ENCODE data around the gene GGT6.

Gene GGT6

DNA sequence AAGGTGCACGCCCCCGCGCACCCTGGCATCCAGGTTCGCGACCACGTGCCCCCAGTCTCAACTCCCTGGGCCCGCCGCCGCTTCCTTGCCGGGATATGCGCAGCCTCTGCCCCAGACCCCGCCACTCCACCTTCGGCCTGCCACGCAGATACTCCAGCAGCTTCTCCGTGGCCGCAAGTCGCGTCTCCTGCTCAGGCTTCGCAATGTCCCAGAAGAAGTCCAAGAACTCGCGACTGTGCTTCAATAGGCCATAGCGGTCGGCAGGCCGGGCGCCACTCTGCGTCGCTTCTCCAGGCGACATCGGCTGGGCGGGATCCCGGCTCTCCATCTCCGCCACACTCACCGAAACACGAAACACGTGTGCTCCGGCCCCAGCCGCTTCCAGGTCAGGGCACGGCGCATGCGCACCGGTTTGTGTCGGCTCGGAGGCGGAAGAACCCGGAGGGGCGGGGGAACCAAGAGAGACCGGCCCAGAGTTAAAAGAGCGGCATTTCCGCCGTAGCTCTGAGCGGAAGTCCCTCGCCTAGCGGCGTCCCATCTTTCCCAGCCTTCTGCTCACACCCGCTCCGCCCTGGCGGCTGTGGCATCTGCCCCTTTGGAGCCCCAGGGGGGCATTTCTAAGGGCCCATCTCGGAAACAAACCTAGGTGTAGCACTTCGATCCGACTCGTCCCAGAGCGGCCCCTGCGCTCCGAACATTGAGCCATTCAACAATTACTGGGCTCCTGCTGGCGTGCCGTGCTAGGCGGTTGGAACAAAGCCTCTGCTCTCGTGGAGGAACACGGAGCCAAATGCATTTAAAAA lies 5.2 kb downstream of the GGT6 start, which contains the start of gene MYBBP1A:
TSS of gene MYBBP1A (minus strand) at position 388 of the 803 bp plus-strand sequence. CDS start at position 328, 60 bp downstream.
- in situ Hi-C loops (cut with MboI; ENCODE audit: low sequenced_read_pairs), result no loop called here

DNA sequence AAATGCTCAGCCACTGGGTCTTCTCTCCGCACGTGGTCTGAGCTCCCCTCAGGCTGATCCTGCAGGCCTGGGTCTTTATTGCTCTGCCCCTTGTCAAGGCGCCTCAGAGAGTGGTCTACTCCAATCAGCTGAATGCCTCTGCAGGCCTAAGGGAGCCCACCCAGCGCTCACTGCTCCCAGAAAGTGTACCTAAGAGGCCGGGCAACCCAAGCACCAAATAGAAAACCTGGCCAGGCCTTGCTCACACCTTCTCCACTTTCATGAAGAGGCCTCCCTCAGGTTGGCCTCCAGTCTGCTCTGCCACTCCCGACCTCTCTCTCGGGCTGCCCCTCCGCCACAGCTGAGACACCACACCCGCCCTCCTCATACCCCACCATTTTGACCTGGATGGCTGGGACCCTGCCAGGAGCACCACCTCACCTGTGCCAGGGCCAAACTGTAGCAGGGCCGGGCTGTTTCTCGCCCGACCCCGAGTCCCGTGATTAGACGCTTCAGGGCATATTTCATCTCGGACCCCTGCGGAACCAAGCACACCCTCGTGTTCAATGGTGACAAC lies 5.9 kb downstream of the GGT6 start:
- in situ Hi-C loops (cut with MboI; ENCODE audit: low sequenced_read_pairs), result no loop called here

DNA sequence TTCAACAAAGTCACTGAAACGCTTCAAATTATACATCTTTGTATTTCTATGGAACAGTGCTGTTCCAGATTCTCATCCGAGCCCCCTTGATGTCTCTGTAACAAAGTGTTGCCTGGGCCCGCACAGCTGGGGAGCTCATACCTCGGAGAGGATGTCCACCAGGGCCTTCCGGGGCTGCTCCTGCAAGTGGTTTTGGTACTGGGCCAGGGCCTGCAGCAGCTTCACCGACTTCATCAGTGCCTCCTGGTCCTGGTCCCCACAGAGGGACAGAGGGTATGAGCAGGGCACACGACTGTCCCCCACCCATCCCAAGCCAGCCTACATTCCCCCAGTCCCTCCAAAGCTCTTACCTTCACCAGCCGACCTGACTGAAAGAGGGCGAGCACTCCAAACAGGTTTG lies 6.7 kb downstream of the GGT6 start:
- in situ Hi-C loops (cut with MboI; ENCODE audit: low sequenced_read_pairs), result no loop called here

DNA sequence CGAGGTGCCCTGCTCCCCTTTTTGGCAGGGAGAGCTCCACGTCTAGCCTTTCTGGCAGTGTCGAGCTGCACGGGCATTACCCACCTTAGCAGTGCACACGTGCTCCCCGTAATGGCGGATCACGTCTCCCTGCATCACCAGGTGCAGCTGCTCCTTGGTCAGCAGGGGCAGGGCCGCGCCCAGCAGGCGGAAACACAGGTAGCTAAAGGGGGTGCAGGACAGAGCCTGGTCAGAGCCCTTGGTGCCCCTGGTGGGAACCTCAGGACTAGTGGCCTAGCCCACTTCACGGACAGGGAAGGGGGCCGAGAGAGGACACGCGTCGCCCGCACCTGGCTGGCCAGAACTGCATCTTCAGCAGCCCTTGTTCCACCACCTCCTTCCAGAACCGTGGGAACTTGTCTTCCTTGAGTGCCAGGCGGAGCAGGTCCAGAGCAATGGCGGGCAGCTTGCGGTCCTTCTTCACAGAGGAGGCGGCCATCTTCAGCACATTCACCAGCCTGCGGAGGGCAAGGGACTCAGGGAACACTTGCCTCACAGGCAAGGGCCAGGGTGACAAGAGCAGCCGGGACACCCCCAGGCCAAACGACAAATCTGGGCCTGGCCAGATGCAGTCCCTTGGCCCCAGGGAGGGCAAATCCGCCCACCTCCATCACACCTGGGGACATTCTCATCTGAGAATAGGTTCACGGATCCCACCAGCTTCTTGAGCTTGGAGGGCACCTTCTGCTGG lies 8.4 kb downstream of the GGT6 start:
- in situ Hi-C loops (cut with MboI; ENCODE audit: low sequenced_read_pairs), result no loop called here

DNA sequence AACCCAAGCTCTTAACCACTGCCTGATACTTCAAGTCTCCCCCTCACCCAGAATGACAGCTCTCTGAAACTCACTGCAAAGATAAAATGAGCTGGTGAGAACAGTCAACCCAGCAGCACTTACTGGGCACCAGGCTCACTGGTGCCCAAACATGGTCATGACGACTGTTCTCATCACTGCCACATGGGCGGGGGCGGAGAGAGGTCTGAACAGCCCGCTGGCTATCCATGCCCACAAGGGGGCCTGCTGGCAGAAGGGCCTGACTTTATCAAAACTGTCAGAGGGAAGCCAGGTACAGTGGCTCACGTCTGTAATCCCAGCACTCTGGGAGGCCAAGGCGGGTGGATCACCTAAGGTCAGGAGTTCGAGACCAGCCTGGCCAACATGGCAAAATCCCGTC lies 9.2 kb downstream of the GGT6 start:
- in situ Hi-C loops (cut with MboI; ENCODE audit: low sequenced_read_pairs), result no loop called here

DNA sequence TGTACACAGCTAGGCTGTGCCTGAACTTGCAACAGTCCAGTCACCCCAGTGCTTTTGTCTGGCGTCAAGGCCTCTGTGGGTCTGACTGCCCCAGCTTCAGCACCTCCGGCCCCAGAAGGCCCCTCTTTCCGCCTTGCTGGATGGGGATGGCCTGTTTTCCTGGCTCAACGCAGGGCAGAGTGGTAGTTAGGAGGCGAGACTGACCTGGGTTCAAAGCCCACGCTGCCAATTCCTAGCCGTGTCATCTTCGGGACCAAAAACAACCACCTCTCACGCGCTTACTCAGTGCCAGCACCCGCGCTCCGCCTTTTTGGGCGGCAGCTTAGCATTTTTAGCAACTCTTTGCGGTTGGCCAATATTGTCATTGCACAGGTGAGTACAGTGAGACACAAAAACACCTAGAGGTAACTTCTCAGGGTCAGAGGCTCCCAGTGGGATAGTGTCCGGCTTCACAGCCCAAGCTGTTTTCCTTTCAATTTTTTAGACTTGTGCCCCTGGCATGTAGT lies 9.8 kb downstream of the GGT6 start:
- in situ Hi-C loops (cut with MboI; ENCODE audit: low sequenced_read_pairs), result no loop called here

DNA sequence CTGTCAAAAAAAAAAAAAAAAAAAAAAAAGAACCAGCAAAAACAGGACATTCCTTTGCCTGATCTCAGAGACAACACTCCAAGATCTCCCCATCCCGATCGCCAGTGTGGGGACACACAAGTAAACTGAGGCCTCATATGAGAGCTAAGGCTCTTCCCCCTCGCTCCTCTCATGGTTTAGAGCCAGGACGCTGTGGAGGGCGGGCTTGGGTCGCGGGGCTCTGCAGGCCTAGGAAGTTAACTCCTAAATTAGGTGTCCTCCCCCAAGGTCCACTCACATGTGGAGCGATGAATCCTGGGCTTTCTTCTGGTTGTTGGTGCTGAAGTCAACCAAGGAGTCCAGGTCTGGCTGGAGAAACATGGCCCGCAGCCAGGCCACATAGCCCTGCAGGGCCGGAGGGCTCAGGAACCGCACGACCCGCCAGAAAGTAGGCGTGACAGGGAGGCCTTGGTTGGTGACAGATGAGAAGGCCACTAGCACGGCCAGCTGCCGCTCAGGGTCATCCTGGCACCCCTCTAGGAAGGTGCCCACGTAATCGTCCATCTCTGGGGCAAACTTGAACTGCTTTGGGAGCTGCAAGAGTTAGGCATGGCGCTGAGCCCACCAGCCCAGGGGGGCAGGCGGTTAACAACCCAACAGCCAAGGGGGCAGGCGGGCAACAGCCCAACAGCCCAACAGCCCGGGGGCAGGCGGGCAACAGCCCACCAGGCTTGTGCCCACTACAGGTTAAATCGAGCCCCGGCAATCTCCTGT lies 10.4 kb downstream of the GGT6 start:
- in situ Hi-C loops (cut with MboI; ENCODE audit: low sequenced_read_pairs), result no loop called here

DNA sequence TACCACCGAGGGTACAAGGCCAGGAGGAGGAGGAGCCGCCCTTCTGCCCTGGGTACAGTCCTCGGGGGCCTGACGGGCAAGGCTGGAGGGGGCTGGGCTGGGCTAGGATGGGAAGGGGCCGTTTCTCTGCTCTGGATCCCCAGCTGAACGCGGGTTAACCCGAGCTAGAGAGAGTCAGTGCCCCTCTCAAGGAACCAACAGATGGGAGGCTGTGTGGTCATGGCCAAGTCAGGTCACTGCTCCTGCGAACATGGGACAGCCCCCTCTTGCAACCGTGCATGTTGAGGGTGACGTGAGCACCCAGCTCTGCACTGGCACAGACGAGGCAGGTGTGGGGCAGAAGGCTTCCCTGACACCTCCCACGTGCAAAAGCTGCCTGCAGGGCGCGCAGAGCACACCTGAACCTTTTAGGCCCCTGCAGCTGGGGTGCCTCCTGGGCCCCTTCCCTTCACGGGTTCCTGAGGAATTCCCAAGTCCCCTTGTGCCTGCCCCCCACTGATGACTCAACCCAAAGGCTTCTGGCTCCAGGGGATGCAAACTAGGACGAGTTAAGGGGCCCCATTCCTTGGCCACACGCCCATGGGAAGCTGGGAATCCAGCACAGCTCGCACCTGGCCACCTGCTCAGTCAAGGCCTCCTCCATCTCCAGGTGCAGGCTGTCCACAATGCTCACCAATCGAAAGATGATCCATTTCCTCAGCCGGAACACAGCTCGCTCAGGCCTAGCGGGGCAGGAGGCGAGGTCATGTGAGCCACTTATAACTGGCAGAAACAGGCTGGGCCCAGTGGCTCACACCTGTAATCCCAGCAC lies 11.5 kb downstream of the GGT6 start:
- in situ Hi-C loops (cut with MboI; ENCODE audit: low sequenced_read_pairs), result no loop called here

DNA sequence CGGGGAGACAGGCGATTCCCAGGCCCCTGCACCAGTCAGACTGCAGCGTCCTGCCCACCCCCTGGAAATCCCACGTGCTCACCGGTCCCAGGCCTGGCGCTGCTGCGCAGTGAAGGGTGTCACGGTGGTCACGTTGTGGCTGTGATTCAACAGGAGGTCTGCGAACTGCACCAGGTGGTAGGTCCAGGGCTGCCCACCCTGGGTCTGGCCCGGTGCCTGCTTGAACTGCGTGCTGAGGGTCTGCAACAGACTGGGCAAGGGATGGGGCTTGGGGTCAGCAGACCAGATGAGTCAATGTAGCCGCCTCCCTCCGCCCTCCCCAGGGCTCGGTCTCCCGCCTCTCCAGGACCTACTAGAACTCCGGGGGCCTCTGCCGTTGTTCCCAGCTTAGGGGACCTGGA lies 12.3 kb downstream of the GGT6 start:
- in situ Hi-C loops (cut with MboI; ENCODE audit: low sequenced_read_pairs), result no loop called here

DNA sequence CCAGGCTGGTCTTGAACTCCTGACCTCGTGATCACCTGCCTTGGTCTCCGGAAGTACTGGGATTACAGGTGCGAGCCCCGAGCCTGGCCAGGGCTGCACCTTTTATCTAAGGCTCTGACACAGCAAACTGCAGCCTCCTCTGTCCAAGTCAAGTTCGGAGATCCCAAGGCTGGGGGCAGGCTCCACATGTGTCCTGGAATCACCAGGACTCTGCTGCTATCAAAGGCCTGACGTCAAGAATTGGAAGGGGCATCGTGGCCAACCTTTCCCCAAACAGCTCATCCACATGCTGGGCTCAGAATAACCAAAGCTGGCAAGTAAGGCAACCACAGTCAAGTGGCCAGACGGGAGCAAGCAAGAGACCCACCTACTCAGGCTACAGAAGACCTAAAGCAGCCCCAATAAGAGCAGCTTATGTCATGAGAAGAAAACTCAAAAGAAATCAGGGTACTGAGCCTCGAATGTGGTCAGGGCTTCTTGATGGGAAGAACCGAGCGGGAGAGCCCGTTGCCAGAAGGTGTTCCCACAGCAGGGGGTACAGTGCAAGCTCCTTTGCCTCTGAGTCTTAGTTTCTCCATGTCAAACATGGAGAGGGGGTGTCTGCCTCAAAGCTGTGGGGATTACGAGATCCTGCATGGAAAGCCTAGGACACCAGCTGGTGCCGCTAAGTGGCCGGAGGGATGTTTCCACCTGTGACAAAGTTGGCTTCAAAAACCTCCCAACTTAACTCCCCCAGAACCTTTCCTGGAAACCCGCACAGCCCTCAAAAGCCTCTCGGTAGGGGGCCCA lies 13.1 kb downstream of the GGT6 start:
- in situ Hi-C loops (cut with MboI; ENCODE audit: low sequenced_read_pairs), result no loop called here

DNA sequence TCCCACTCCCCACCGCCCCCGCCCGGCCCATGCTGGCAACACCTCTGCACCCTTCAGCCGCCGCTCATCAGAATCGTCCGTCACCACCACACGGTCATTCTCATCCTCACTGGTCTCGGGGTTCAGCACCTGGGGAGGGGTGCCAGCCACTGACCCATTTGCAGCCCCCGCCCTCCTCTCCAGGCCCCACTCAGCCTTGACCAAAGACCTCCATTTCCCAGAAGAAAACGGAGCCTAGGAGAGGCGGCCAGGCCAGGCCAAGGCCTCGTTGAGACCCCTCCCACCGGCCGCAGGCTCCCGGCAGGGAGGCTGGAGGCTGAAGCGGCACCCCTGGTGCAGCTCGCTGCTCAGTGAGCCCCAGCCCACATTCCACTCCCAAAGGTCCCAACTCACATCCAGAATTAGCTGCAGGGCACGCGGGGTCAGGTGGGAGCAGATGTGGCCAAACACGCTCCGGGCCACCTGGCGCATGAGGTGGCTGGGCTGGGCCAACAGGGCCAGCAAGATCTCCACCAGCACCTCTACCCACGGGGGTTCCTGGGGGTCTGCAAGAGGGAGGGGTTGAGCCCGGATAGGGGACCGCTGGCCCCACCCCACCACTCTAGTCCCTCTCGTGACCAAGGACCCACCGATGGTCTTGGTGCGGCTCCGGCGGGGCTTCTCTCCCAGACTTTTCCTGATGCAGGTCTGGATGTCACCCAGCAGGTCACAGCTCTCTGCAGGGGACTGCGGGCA lies 15.0 kb downstream of the GGT6 start:
- in situ Hi-C loops (cut with MboI; ENCODE audit: low sequenced_read_pairs), result no loop called here

DNA sequence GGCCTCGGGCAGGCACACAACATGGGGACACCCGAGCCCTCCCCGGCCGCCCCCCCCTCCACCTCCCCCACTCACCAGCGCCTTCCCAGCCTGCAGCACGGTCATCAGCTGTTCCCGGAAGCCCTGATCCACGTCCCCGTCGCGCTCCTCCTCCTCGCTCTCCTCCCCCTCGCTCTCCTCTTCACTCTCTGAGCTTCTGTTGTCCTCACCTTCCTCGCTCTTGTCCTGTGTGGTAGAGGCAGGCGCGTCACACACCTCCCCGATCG lies 15.5 kb downstream of the GGT6 start:
- in situ Hi-C loops (cut with MboI; ENCODE audit: low sequenced_read_pairs), result no loop called here

DNA sequence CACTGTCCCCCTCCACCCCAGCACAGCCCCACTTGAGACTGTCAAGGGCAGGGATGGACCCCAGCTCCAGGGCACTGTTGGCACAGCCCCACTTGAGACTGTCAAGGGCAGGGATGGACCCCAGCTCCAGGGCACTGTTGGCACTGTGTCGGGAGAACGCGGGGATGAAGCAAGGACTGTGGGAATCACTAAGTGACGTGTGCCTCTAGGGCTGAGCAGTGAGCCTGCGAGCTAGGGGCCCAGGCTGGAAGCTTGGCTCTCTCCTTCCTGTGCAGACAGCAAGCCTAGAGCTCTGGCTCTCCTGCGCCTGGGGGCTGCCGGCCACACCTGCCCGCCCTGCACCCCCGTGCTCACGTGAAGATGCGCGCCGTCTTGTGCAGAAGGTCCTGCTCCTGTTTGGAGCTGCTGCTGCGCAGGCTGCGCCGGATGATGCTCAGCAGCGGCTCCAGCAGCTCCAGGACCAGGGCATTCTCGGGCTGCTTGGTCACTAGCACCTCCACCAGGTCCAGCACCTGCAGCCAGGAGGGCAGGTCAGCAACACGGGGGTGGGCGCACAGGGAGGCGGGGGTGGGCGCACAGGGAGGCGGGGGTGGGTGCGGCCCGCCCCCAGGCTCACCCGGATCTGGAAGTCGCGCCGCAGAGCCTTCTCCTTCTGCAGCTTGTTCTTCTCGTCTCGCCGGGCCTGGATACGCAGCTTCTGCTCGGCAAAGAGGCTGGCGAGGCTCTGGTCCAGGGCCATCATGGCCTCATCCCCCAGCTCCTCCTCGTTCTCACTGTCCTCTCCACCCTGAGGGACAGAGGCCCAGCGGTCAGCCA lies 16.0 kb downstream of the GGT6 start:
- in situ Hi-C loops (cut with MboI; ENCODE audit: low sequenced_read_pairs), result no loop called here

DNA sequence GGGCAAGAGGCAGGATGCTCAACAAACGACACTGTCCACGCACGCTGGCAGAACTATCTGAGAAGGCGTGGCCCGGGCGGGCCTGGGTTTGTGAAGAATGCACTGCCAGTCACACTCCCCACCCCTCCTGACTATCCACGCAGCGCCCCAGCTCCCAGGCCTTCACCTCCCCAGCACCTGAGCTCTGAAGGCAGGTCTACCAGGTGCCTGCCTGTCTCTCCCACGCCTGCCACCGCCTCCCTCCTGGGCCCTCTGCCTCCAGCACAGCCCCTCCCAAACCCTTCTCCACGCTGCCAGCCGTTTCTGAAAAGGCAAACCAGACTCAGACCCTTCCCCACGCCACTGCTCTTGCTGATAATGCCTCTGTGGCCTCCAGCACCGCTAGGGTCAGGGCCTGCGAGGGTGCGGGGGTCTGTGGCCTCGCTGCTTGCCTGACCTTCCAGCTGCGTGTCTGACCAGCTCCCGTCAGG lies 16.8 kb downstream of the GGT6 start:
- in situ Hi-C loops (cut with MboI; ENCODE audit: low sequenced_read_pairs), result no loop called here

DNA sequence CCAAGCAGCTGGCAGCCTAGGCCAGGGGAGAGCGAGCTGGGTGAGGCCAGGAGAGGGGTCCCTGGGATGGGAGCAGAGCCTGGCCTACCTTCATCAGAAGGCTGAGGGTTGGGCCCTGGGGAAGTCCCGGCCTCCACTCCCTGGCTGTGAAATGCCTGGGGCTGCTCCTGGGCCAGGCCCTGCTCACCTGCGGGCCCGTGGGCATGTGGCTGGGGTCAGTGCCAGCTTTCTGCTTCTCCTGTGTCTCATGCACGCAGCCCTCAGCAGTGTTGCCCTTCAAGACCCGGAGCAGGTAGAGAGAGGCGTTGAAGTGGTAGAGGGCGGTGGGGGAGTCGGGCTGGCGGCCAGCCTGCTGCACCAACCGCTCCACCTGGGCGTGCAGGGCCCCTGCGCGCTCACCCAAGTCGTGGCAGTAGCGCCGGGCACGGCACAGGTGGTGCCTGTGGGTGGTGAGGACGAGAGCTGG lies 17.6 kb downstream of the GGT6 start:
- in situ Hi-C loops (cut with MboI; ENCODE audit: low sequenced_read_pairs), result no loop called here

DNA sequence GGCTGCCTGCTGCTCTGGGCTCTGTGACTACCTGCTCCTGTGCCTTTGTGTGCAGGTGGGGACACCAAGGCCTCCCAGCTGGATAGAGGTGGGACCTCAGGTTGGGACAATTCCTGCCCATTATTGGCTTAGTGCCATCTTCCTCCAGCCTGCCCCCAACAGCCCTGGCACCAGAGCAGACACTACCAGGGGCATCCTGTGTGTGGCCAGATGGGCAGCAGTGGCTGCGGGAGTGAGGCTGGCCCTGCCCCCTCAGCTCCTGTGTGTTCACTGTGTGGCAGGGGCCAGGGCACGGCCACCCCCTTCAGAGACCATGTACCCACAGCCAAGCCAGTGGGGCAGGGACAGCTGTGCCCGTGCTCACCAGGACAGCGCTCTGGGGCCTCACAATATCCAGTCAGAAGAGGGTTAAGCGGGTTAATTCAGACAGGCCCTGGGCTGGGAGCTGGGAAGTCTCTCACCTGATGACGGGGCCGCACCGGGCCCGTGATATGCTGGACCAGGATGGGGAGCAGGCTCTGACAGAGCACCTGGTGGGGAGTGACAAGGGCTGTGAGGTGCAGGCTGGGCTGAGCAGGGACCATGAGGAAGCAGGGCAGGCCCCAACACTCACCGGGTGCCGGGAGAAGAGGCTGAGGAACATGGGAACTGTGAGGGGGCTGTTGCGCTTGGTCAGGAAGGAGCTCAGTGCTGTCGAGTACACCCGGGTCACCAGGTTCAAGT lies 18.2 kb downstream of the GGT6 start:
- in situ Hi-C loops (cut with MboI; ENCODE audit: low sequenced_read_pairs), result no loop called here

DNA sequence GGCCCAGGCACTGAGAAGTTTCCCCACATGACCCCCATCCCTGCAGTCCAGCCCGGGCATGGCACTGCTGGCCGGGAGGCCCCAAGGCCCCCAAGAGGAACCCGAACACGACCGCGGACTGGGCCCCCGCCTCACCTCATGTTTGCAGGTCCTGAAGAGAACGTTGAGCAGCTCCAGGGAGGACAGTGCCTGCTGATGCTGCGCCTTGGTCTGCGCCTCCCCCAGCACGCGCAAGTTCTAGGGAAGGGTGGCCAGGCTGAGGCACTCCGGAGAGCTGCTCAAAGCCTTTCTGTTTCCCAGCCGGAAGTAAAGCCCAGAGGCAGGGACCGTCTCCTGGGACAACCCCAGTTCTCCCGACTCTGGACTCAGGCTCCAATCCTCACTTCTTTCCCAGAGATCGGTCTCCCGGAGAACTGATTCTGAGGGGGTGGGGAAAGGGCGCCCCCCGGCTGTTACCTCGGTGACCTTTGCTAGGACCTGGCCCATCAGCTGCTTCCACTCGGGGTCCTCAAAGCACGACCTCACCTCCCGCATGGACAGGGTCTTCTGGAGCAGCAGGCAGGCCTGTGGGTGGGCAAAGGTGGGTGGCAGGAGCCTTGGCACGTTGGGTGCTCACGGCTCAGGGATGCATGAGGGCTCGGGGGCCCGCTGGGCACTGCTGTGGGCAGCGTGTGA lies 18.9 kb downstream of the GGT6 start:
- in situ Hi-C loops (cut with MboI; ENCODE audit: low sequenced_read_pairs), result no loop called here
